ENCODE results near the gene RNF152. TPM values are rescaled to one million over a fixed set of nuclear protein-coding genes. Genes with fewer than 3 reads are reported as not detected.

Gene RNF152
- total and polyA plus RNA-seq, 8 donors: 1.4 to 99.9 (median 16.1) TPM

DNA sequence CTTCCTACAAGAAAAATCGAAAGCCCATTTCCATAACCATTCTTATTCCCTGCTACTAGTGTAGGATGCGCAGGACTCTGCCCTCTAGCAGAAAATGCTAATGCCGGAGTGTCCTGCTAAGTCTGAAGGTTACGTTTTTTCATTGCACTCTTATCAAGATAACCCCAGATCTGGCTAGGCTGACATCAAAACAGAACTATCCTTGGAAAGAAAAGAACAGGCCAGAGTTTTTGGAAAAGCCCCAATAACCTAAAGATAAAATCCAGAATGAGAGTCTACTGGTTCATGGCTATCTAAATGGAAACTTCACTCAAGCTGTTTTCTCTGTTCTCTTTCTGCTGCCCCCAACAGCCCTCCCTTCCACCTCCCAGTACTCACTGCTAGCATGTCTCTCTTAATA, 913 bp downstream of the RNF152 start:
- 44 to 69% (median 52%) methylated on average over 4 of the region's 4 CpGs for WGBS, 5 donors
- Histone ChIP-seq H3K4me3 (peak overlapping the region; percentile 65 to 95 (median 92)), H3K4me1 (peaks cover 17 to 67% (median 51%) of the 10 kb centered on the region in 4 donors), H3K27ac (peak overlapping the region in 3 of 5 donors; percentile 17 to 95 (median 94)), H3K36me3 (peaks cover 8 to 21% (median 14%) of the 10 kb centered on the region in 4 donors), H3K9me3 (no peaks in the 10 kb centered on the region), H3K27me3 (peaks cover 0 to 29% (median 0%) of the 10 kb centered on the region in 3 donors)
- intact Hi-C loops (cut with DNase I; ENCODE audit: low total_unique reads): loop anchor here (5.0 kb wide), 1 partner anchor 255 kb away; no protein-coding TSS in a partner anchor
- TF ChIP-seq, protein P1, sequence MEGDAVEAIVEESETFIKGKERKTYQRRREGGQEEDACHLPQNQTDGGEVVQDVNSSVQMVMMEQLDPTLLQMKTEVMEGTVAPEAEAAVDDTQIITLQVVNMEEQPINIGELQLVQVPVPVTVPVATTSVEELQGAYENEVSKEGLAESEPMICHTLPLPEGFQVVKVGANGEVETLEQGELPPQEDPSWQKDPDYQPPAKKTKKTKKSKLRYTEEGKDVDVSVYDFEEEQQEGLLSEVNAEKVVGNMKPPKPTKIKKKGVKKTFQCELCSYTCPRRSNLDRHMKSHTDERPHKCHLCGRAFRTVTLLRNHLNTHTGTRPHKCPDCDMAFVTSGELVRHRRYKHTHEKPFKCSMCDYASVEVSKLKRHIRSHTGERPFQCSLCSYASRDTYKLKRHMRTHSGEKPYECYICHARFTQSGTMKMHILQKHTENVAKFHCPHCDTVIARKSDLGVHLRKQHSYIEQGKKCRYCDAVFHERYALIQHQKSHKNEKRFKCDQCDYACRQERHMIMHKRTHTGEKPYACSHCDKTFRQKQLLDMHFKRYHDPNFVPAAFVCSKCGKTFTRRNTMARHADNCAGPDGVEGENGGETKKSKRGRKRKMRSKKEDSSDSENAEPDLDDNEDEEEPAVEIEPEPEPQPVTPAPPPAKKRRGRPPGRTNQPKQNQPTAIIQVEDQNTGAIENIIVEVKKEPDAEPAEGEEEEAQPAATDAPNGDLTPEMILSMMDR (IDR thresholded peaks at IDR 0.05): no peak
- DNase-seq: no peak

DNA sequence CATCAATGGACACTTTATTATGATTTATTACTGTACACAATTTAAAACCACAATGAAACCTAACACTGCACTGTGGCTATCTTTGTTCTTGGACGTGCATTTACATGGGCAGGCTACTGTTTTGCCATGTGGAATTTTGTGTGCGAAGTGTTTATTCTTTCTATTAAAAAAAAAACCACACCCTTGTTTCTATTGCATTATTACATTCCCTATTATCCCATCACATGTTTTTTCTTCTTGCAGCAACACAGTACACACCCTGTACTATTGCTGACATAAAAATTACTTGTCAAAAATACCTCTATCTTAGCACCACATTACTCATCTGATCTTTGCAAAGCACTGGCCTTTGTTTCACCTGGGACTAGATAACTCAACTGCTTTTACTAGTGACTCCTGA, 1.5 kb downstream of the RNF152 start:
- no peak for TF ChIP-seq EP300 (IDR thresholded peaks at IDR 0.05)
- Histone ChIP-seq H3K36me3 (peaks cover 8 to 25% (median 15%) of the 10 kb centered on the region in 4 donors), H3K9me3 (no peaks in the 10 kb centered on the region), H3K27me3 (peaks cover 0 to 29% (median 0%) of the 10 kb centered on the region in 3 donors), H3K27ac (peak overlapping the region in 2 of 5 donors; percentile 94 to 95), H3K4me3 (peak overlapping the region in 2 of 4 donors; percentile 65 to 89), H3K4me1 (peaks cover 17 to 64% (median 51%) of the 10 kb centered on the region in 4 donors)
- WGBS, 5 donors: 37 to 56% (median 40%) methylated on average over 2 of the region's 2 CpGs
- DNase-seq: no peak
- intact Hi-C loops (cut with DNase I; ENCODE audit: low total_unique reads): loop anchor here (5.0 kb wide), 1 partner anchor 254 kb away; no protein-coding TSS in a partner anchor

DNA sequence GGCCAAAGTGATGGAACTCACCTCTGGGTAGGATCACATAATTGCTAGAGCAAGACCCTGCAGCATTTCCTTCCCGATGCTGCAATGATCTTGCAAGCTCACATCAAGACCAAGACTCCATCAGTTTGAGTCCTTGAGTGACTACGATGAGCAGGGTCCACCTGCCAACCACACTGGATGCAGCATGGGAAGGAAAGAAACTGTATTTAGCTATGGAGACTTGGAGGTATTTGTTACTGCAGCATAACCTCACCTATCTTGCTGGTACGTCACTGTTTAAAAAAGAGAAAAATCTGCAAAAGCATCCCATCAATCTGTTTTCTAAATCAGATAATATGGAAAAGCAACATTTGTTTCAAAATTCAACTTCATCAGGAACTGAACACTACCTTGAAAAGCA, 2.5 kb downstream of the RNF152 start:
- TF ChIP-seq POLR2AphosphoS5 (IDR thresholded peaks at IDR 0.05) (no peak), EP300 (IDR thresholded peaks at IDR 0.05) (no peak), POLR2A (IDR thresholded peaks at IDR 0.05) (no peak)
- TF ChIP-seq, protein P1 (IDR thresholded peaks at IDR 0.05): no peak
- intact Hi-C loops (cut with DNase I; ENCODE audit: low total_unique reads): loop anchor here (5.0 kb wide), 1 partner anchor 253 kb away; no protein-coding TSS in a partner anchor
- Histone ChIP-seq H3K4me3 (no peak overlapping the region), H3K36me3 (peaks cover 8 to 25% (median 15%) of the 10 kb centered on the region in 4 donors), H3K4me1 (peaks cover 17 to 64% (median 49%) of the 10 kb centered on the region in 4 donors), H3K27ac (peak overlapping the region in 1 of 5 donors; percentile 49), H3K9me3 (no peaks in the 10 kb centered on the region), H3K27me3 (peaks cover 0 to 29% (median 0%) of the 10 kb centered on the region in 3 donors)
- no peak for DNase-seq
- WGBS, 5 donors: 94 to 98% (median 95%) methylated on average over 3 of the region's 3 CpGs

DNA sequence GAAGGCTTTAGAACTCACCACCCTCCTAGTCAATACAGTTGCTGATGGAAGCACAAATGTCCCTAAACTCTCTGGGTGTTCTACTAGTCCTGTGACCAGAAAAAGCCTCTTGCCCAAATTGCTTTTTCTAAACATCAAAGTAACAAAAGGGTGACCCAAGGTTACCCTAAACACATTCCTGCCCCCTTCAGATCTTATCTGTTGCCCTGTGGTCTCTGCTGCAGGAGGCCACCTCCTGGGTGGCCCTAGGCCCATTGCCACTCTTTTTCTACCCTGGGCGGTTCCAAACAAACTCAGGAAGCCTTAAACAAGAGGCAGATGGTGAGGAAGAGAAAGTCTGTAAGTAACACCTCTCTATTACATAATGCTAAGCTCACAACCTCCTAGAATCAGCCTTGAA, 3.3 kb downstream of the RNF152 start:
- WGBS, 5 donors: 33 to 63% (median 52%) methylated on average over 1 of the region's 1 CpG
- Histone ChIP-seq H3K27ac (peak overlapping the region in 1 of 5 donors; percentile 49), H3K4me1 (peaks cover 13 to 56% (median 41%) of the 10 kb centered on the region in 4 donors), H3K4me3 (no peak overlapping the region), H3K9me3 (no peaks in the 10 kb centered on the region), H3K36me3 (peaks cover 8 to 25% (median 16%) of the 10 kb centered on the region in 4 donors), H3K27me3 (peaks cover 0 to 21% (median 0%) of the 10 kb centered on the region in 3 donors)
- intact Hi-C loops (cut with DNase I; ENCODE audit: low total_unique reads): no loop called here
- TF ChIP-seq POLR2A (IDR thresholded peaks at IDR 0.05): no peak
- TF ChIP-seq POLR2AphosphoS5 (IDR thresholded peaks at IDR 0.05): no peak
- no peak for TF ChIP-seq EP300 (IDR thresholded peaks at IDR 0.05)
- TF ChIP-seq, protein P1 (IDR thresholded peaks at IDR 0.05): no peak
- DNase-seq: no peak

DNA sequence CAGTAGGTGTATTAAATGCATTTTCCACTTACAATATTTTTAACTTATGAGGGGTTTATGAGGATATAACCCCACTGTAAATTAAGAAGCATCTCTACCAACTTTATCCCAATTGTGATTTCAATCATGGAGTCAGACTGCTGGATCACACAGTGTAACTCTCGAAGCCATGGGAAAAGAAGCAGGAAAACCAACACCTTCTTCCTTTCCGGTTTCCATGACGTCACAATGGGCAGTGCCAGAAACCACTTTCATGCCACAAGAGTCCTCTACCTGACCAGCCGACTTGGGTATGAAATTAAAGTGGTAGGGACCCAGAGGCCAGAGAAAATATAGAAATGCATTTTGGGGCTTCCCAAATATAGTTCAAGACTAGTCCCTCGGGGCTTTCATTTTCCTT, 4.2 kb downstream of the RNF152 start:
- intact Hi-C loops (cut with DNase I; ENCODE audit: low total_unique reads): no loop called here
- TF ChIP-seq EP300 (IDR thresholded peaks at IDR 0.05) (no peak), POLR2AphosphoS5 (IDR thresholded peaks at IDR 0.05) (no peak), POLR2A (IDR thresholded peaks at IDR 0.05) (no peak)
- TF ChIP-seq, protein P1 (IDR thresholded peaks at IDR 0.05): no peak
- peaks cover 8 to 25% (median 17%) of the 10 kb centered on the region in 4 donors for H3K36me3 ChIP-seq
- peak overlapping the region in 1 of 5 donors; percentile 49 for H3K27ac ChIP-seq
- peaks cover 0 to 12% (median 0%) of the 10 kb centered on the region in 3 donors for H3K27me3 ChIP-seq
- peaks cover 13 to 54% (median 40%) of the 10 kb centered on the region in 4 donors for H3K4me1 ChIP-seq
- no peaks in the 10 kb centered on the region for H3K9me3 ChIP-seq
- 55 to 86% (median 72%) methylated on average over 5 of the region's 5 CpGs for WGBS, 5 donors
- no peak overlapping the region for H3K4me3 ChIP-seq
- DNase-seq: no peak

Measured in stomach (tissue), 9 donors.